Mesenchymal stem cell (in vitro differentiated cells and primary cell): ENCODE data around the gene MYO9A. TPM values are rescaled to one million over a fixed set of nuclear protein-coding genes. Genes with fewer than 3 reads are reported as not detected.

Source experiments
- DNase-seq: peaks from one replicate; pipeline ENCODE4 v3.0.0-alpha.2; 2013
- H2AFZ ChIP-seq: one replicate; pipeline ENCODE4 v1.6.1; 2013; ENCODE audit warnings: low read depth, mild to moderate bottlenecking, control low read depth, inconsistent platforms, low read length, moderate library complexity
- H2AK5ac ChIP-seq: 2 replicates; pipeline ENCODE4 v1.6.1; 2013; ENCODE audit warnings: low read length, moderate library complexity, mild to moderate bottlenecking, inconsistent platforms; ENCODE audit not compliant: severe bottlenecking
- H2BK120ac ChIP-seq: one replicate; pipeline ENCODE4 v1.6.1; 2013; ENCODE audit warnings: low read depth, mild to moderate bottlenecking, inconsistent platforms, low read length, moderate library complexity
- H2BK12ac ChIP-seq, 2 experiments: one replicate each; pipeline ENCODE4 v1.6.1; 2013; ENCODE audit warnings: inconsistent platforms in 2 of 2, low read length in 2 of 2, mild to moderate bottlenecking in 2 of 2, moderate library complexity in 2 of 2, control low read depth in 1 of 2
- H2BK15ac ChIP-seq: one replicate; pipeline ENCODE4 v1.6.1; 2013; ENCODE audit warnings: mild to moderate bottlenecking, low read depth, inconsistent platforms; ENCODE audit not compliant: poor library complexity, severe bottlenecking
- H2BK5ac ChIP-seq: 2 replicates; pipeline ENCODE4 v1.6.1; 2013; ENCODE audit warnings: low read depth, mild to moderate bottlenecking, low read length, control low read depth, inconsistent platforms; ENCODE audit not compliant: poor library complexity, severe bottlenecking
- H3K14ac ChIP-seq, 2 experiments: one replicate each; pipeline ENCODE4 v1.6.1; 2013; ENCODE audit warnings: inconsistent platforms in 2 of 2, low read length in 2 of 2, control low read depth in 1 of 2, mild to moderate bottlenecking in 1 of 2, moderate library complexity in 1 of 2
- H3K18ac ChIP-seq, 2 experiments: one replicate each; pipeline ENCODE4 v1.6.1; 2013; ENCODE audit warnings: inconsistent platforms in 2 of 2, low read length in 2 of 2, control low read depth in 1 of 2, low read depth in 1 of 2, mild to moderate bottlenecking in 1 of 2
- H3K23ac ChIP-seq, 2 experiments: one replicate each; pipeline ENCODE4 v1.6.1; 2013; ENCODE audit warnings: inconsistent platforms in 2 of 2, low read length in 2 of 2, mild to moderate bottlenecking in 2 of 2, moderate library complexity in 2 of 2, control low read depth in 1 of 2
- H3K27ac ChIP-seq: 2 replicates; pipeline ENCODE4 v1.5.1; 2013; ENCODE audit warnings: mild to moderate bottlenecking, moderate library complexity, low read length, control low read depth, inconsistent platforms; ENCODE audit not compliant: poor library complexity, severe bottlenecking
- H3K27me3 ChIP-seq, 2 experiments: 2 replicates each; pipeline versions ENCODE4 v1.6.1 to v1.7.0; 2013; ENCODE audit warnings: low read length in 2 of 2, mild to moderate bottlenecking in 2 of 2, moderate library complexity in 2 of 2, control low read depth in 1 of 2, inconsistent platforms in 1 of 2; ENCODE audit not compliant: control insufficient read depth in 1 of 2, insufficient read depth in 1 of 2
- H3K36me3 ChIP-seq, 2 experiments: 2 replicates each; pipeline versions ENCODE4 v1.6.1 to v1.7.0; 2013; ENCODE audit warnings: low read length in 2 of 2, control low read depth in 1 of 2, inconsistent platforms in 1 of 2, low read depth in 1 of 2, mild to moderate bottlenecking in 1 of 2; ENCODE audit not compliant: insufficient read depth in 2 of 2, control insufficient read depth in 1 of 2
- H3K4ac ChIP-seq, 2 experiments: one replicate each; pipeline ENCODE4 v1.6.1; 2013; ENCODE audit warnings: inconsistent platforms in 2 of 2, low read length in 2 of 2, mild to moderate bottlenecking in 2 of 2, moderate library complexity in 2 of 2, control low read depth in 1 of 2, low read depth in 1 of 2
- H3K4me1 ChIP-seq: 2 replicates; pipeline ENCODE4 v1.6.1; 2013; ENCODE audit warnings: low read depth, low read length, control low read depth; ENCODE audit not compliant: control insufficient read depth, insufficient read depth
- H3K4me2 ChIP-seq: 2 replicates; pipeline ENCODE4 v1.6.1; 2013; ENCODE audit warnings: low read length, mild to moderate bottlenecking, inconsistent platforms; ENCODE audit not compliant: poor library complexity, severe bottlenecking
- H3K4me3 ChIP-seq, 2 experiments: 2 replicates each; pipeline versions ENCODE4 v1.5.1 to v1.7.0; 2013; ENCODE audit warnings: low read length in 2 of 2, mild to moderate bottlenecking in 2 of 2, control low read depth in 1 of 2, low read depth in 1 of 2; ENCODE audit not compliant: insufficient read depth in 1 of 2
- H3K79me1 ChIP-seq: replicated peaks from 2 replicates; pipeline ENCODE4 v1.6.1; 2013; ENCODE audit warnings: mild to moderate bottlenecking, control low read depth, low read length, inconsistent platforms; ENCODE audit not compliant: poor library complexity, severe bottlenecking
- H3K9ac ChIP-seq: 2 replicates; pipeline ENCODE4 v1.7.0; 2013; ENCODE audit warnings: mild to moderate bottlenecking, low read length, moderate library complexity
- H3K9me3 ChIP-seq: 2 replicates; pipeline ENCODE4 v1.7.0; 2013; ENCODE audit warnings: mild to moderate bottlenecking, low read length; ENCODE audit not compliant: control insufficient read depth
- H4K8ac ChIP-seq: one replicate; pipeline ENCODE4 v1.6.1; 2013; ENCODE audit warnings: inconsistent platforms, mild to moderate bottlenecking, low read length, moderate library complexity
- H4K91ac ChIP-seq: one replicate; pipeline ENCODE4 v1.6.1; 2013; ENCODE audit warnings: mild to moderate bottlenecking, low read length, inconsistent platforms
- WGBS: methylation state at CpG from one replicate; pipeline ENCODE4 v1.1.7; 2013; ENCODE audit warnings: mixed read lengths; 5-methylcytosine and 5-hydroxymethylcytosine counted together
- polyA plus RNA-seq, 2 experiments: library from polyadenylated mRNA; stranded (reverse); fragments of 200-250 nt; gene quantifications; one replicate each; pipeline ENCODE4 v1.2.3, GENCODE V29; 2013

The MYO9A gene
- 6.6 TPM for polyA plus RNA-seq (2013, experiment 1 of 2)
- polyA plus RNA-seq (2013, experiment 2 of 2), result 6.3 TPM

GRCh38 chr15:72118017-72118978 lies at the start of gene MYO9A, which contains the start of gene SENP8:
Gene MYO9A (minus strand): TSS chr15:72118150. CDS start chr15:72046563, 71,587 bp downstream.
Gene SENP8 (plus strand): TSS chr15:72118403. CDS start chr15:72139624, 21,221 bp downstream.
- Histone ChIP-seq H3K4me1 (no peaks in the 10 kb centered on the region), H2AK5ac (no peak within 1 kb of the TSS), H3K4me3 (peak within 1 kb of the TSS; percentile 93 to 97), H3K9me3 (no peaks in the 10 kb centered on the region), H3K9ac (peak within 1 kb of the TSS; percentile 96), H3K4ac (peak within 1 kb of the TSS in 1 of 2 experiments; percentile 56), H2BK12ac (peak within 1 kb of the TSS; percentile 57 to 96), H2BK120ac (peak within 1 kb of the TSS; percentile 75), H4K8ac (peak within 1 kb of the TSS; percentile 97), H3K27me3 (no peaks in the 10 kb centered on the region), H2BK15ac (peak within 1 kb of the TSS; percentile 100), H2BK5ac (peak within 1 kb of the TSS; percentile 93), H3K4me2 (peak within 1 kb of the TSS; percentile 86), H3K79me1 (peaks cover 14% of the 10 kb centered on the region), H3K14ac (peak within 1 kb of the TSS in 1 of 2 experiments; percentile 100), H4K91ac (peak within 1 kb of the TSS; percentile 98), H3K18ac (peak within 1 kb of the TSS; percentile 98 to 100), H3K36me3 (no peaks in the 10 kb centered on the region), H3K23ac (peak within 1 kb of the TSS in 1 of 2 experiments; percentile 80), H2AFZ (peak within 1 kb of the TSS; percentile 96), H3K27ac (peak within 1 kb of the TSS; percentile 99)
- 1% methylated on average over 41 of the region's 69 CpGs for WGBS
- DNase-seq, result peak; percentile 99

- Histone ChIP-seq H3K79me1 (no peaks in the 10 kb centered on the region), H4K8ac (no peak overlapping the region), H2BK12ac (no peak overlapping the region), H3K18ac (no peak overlapping the region), H3K4me3 (no peak overlapping the region), H3K27ac (no peak overlapping the region), H3K36me3 (no peaks in the 10 kb centered on the region), H3K27me3 (peaks cover 0 to 61% of the 10 kb centered on the region in 2 experiments), H2BK5ac (no peak overlapping the region), H2AFZ (no peak overlapping the region), H2BK120ac (no peak overlapping the region), H3K4me2 (no peak overlapping the region), H3K9ac (no peak overlapping the region), H3K23ac (no peak overlapping the region), H2BK15ac (no peak overlapping the region), H3K14ac (no peak overlapping the region), H3K9me3 (no peaks in the 10 kb centered on the region), H4K91ac (no peak overlapping the region), H3K4ac (no peak overlapping the region), H3K4me1 (peaks cover 13% of the 10 kb centered on the region), H2AK5ac (no peak overlapping the region)
- no peak for DNase-seq
- WGBS, result 78% methylated on average over 6 of the region's 6 CpGs
Measured at GRCh38 chr15:72167445-72167844, 49.5 kb upstream of the MYO9A start.

GRCh38 chr15:72166716-72167417 lies 48.9 kb upstream of the MYO9A start:
- no peak overlapping the region for H3K9ac ChIP-seq
- no peak overlapping the region for H3K4ac ChIP-seq
- no peak overlapping the region for H3K27ac ChIP-seq
- H4K8ac ChIP-seq, result no peak overlapping the region
- H2BK5ac ChIP-seq, result no peak overlapping the region
- peaks cover 0 to 61% of the 10 kb centered on the region in 2 experiments for H3K27me3 ChIP-seq
- H2AFZ ChIP-seq, result no peak overlapping the region
- peaks cover 13% of the 10 kb centered on the region for H3K4me1 ChIP-seq
- no peak overlapping the region for H3K14ac ChIP-seq
- no peak overlapping the region for H4K91ac ChIP-seq
- DNase-seq, result no peak
- H3K4me3 ChIP-seq, result no peak overlapping the region
- no peak overlapping the region for H2BK15ac ChIP-seq
- H2BK120ac ChIP-seq, result no peak overlapping the region
- no peak overlapping the region for H3K4me2 ChIP-seq
- no peak overlapping the region for H3K18ac ChIP-seq
- 84% methylated on average over 5 of the region's 5 CpGs for WGBS
- no peaks in the 10 kb centered on the region for H3K36me3 ChIP-seq
- H3K9me3 ChIP-seq, result no peaks in the 10 kb centered on the region
- H3K79me1 ChIP-seq, result no peaks in the 10 kb centered on the region
- no peak overlapping the region for H2AK5ac ChIP-seq
- H3K23ac ChIP-seq, result no peak overlapping the region
- H2BK12ac ChIP-seq, result no peak overlapping the region

- Histone ChIP-seq H2BK5ac (no peak overlapping the region), H4K91ac (no peak overlapping the region), H3K4me3 (no peak overlapping the region), H3K4me1 (peaks cover 9% of the 10 kb centered on the region), H2AK5ac (no peak overlapping the region), H3K9me3 (no peaks in the 10 kb centered on the region), H3K4me2 (no peak overlapping the region), H3K79me1 (no peaks in the 10 kb centered on the region), H2AFZ (no peak overlapping the region), H3K36me3 (no peaks in the 10 kb centered on the region), H3K27ac (no peak overlapping the region), H2BK15ac (no peak overlapping the region), H3K27me3 (peaks cover 0 to 48% of the 10 kb centered on the region in 2 experiments), H2BK12ac (no peak overlapping the region), H3K4ac (no peak overlapping the region), H3K14ac (no peak overlapping the region), H3K9ac (no peak overlapping the region), H2BK120ac (no peak overlapping the region), H3K18ac (no peak overlapping the region), H4K8ac (no peak overlapping the region), H3K23ac (no peak overlapping the region)
- 84% methylated on average over 4 of the region's 4 CpGs for WGBS
- DNase-seq, result no peak
Measured at GRCh38 chr15:72163719-72164118, 45.8 kb upstream of the MYO9A start.
